CD4-positive, alpha-beta T cell treated with Interleukin-6 for 4 hours (primary cell): ENCODE data around the gene LCMT1.
"Not testable (repeated sequence)": the region's sequence is repeated elsewhere in the genome, so short reads cannot be mapped to it uniquely, and the experiment has no call there.

Source experiments
- DNase-seq: peaks from one replicate; pipeline ENCODE4 v3.0.0-alpha.2; 2020; ENCODE audit warnings: mixed read lengths

Gene LCMT1

GRCh38 chr16:25111403-25112166 lies at the start of gene LCMT1:
Gene LCMT1 (plus strand): TSS chr16:25111742. CDS start chr16:25111884, 142 bp downstream.
- DNase-seq: peak; percentile 91

- peak; percentile 14 for DNase-seq
These were observed 48.4 kb upstream of the LCMT1 start for GRCh38 chr16:25063102-25063501.

- DNase-seq: no peak
These were observed 47.7 kb upstream of the LCMT1 start for GRCh38 chr16:25063865-25064264.

GRCh38 chr16:25064281-25064680 lies 47.3 kb upstream of the LCMT1 start:
- DNase-seq: not testable (repeated sequence)

GRCh38 chr16:25064937-25065336 lies 46.6 kb upstream of the LCMT1 start:
- no peak for DNase-seq

GRCh38 chr16:25065899-25066298 lies 45.6 kb upstream of the LCMT1 start:
- DNase-seq: no peak

- DNase-seq: no peak
These were observed 45.2 kb upstream of the LCMT1 start for GRCh38 chr16:25066426-25066746.

GRCh38 chr16:25066747-25067631 lies 44.6 kb upstream of the LCMT1 start:
- peak; percentile 86 for DNase-seq

- DNase-seq: no peak
These were observed 37.7 kb upstream of the LCMT1 start for GRCh38 chr16:25073854-25074253.

GRCh38 chr16:25078386-25078978 lies 33.1 kb upstream of the LCMT1 start:
- no peak for DNase-seq

- DNase-seq: no peak
These were observed 31.7 kb upstream of the LCMT1 start for GRCh38 chr16:25079637-25080378.

- no peak for DNase-seq
These were observed 31.0 kb upstream of the LCMT1 start for GRCh38 chr16:25080420-25081131.

- no peak for DNase-seq
These were observed 29.8 kb upstream of the LCMT1 start for GRCh38 chr16:25081702-25082101.

- DNase-seq: no peak
These were observed 28.5 kb upstream of the LCMT1 start for GRCh38 chr16:25083065-25083464.

GRCh38 chr16:25083701-25084100 lies 27.8 kb upstream of the LCMT1 start:
- DNase-seq: no peak

- no peak for DNase-seq
These were observed 26.7 kb upstream of the LCMT1 start for GRCh38 chr16:25084797-25085196.

GRCh38 chr16:25087761-25088160 lies 23.8 kb upstream of the LCMT1 start:
- DNase-seq: no peak

- no peak for DNase-seq
These were observed 22.2 kb upstream of the LCMT1 start for GRCh38 chr16:25089351-25089750.

GRCh38 chr16:25092441-25092840 lies 19.1 kb upstream of the LCMT1 start:
- no peak for DNase-seq

- peak; percentile 16 for DNase-seq
These were observed 18.1 kb upstream of the LCMT1 start for GRCh38 chr16:25093208-25094061.

- DNase-seq: no peak
These were observed 16.9 kb upstream of the LCMT1 start for GRCh38 chr16:25094596-25094995.
